Panc1 (cell line): ENCODE results near the gene KRTAP4-16. TPM values are rescaled to one million over a fixed set of nuclear protein-coding genes. Genes with fewer than 3 reads are reported as not detected.
"Not testable (repeated sequence)": the region's sequence is repeated elsewhere in the genome, so short reads cannot be mapped to it uniquely, and the experiment has no call there.

Source experiments
- ATAC-seq: fragments of 200-7000 bp; cut with Tn5 transposase; 2 replicates; pipeline ENCODE4 v1.9.1; 2020; ENCODE audit warnings: mild to moderate bottlenecking, moderate library complexity
- BruUV-seq: library from RNA; stranded (reverse); fragments of 400-500 nt; replicated peaks from 2 replicates; lab custom pipeline; 2021; lab: Mats Ljungman, UMichigan
- CTCF ChIA-PET: fragments of 300-600 bp; sonication (Branson Sonifier 250); formaldehyde crosslinking; loops from one replicate; lab custom pipeline; 2022; ENCODE audit warnings: antibody characterized with exemption; lab: Charles Lee
- POLR2A ChIA-PET: fragments of 300-600 bp; sonication (Branson Sonifier 250); formaldehyde crosslinking; loops from one replicate; lab custom pipeline; 2022; ENCODE audit warnings: antibody characterized with exemption; lab: Charles Lee
- DNase-seq: peaks from one replicate; pipeline ENCODE4 v3.0.0-alpha.2; 2010; ENCODE audit warnings: low read depth, low spot score
- H3K27ac ChIP-seq: 2 replicates; pipeline ENCODE4 v1.5.1; 2011; ENCODE audit warnings: mild to moderate bottlenecking, low read length, inconsistent platforms
- H3K27me3 ChIP-seq: fragments of 200-500 bp; sonication (Bioruptor generic); 2 replicates; pipeline ENCODE4 v1.6.0; 2014; ENCODE audit warnings: low read length, inconsistent platforms; ENCODE audit not compliant: control insufficient read depth, insufficient read depth
- H3K36me3 ChIP-seq: fragments of 200-500 bp; sonication (Bioruptor generic); 2 replicates; pipeline ENCODE4 v1.5.1; 2014; ENCODE audit warnings: inconsistent platforms, mild to moderate bottlenecking, low read length, moderate library complexity; ENCODE audit not compliant: control insufficient read depth, insufficient read depth
- H3K4me1 ChIP-seq: 2 replicates; pipeline ENCODE4 v1.5.1; 2011; ENCODE audit warnings: inconsistent platforms, mild to moderate bottlenecking, low read length, moderate library complexity; ENCODE audit not compliant: control insufficient read depth, insufficient read depth
- H3K4me3 ChIP-seq, 2 experiments: 2 replicates each; pipeline ENCODE4 v1.5.1; 2011 to 2012; ENCODE audit warnings: low read depth in 2 of 2, low read length in 2 of 2, mild to moderate bottlenecking in 2 of 2, inconsistent platforms in 1 of 2, moderate library complexity in 1 of 2
- H3K9me3 ChIP-seq: fragments of 200-500 bp; sonication (Bioruptor generic); 2 replicates; pipeline ENCODE4 v1.5.1; 2014; ENCODE audit warnings: low read depth, mild to moderate bottlenecking, inconsistent platforms, low read length, moderate library complexity; ENCODE audit not compliant: control insufficient read depth, insufficient read depth
- POLR2AphosphoS5 ChIP-seq: IDR thresholded peaks from 2 replicates; pipeline ENCODE4 v1.6.1; 2012; ENCODE audit warnings: mild to moderate bottlenecking, low read depth, low read length, moderate library complexity
- REST ChIP-seq, 2 experiments: IDR thresholded peaks; 2 replicates each; pipeline ENCODE4 v1.6.1; 2011 to 2012; ENCODE audit warnings: low read depth in 2 of 2, control low read depth in 1 of 2, low read length in 1 of 2, mild to moderate bottlenecking in 1 of 2, moderate library complexity in 1 of 2; ENCODE audit not compliant: insufficient read depth in 1 of 2
- SIN3A ChIP-seq: IDR thresholded peaks from 2 replicates; pipeline ENCODE4 v1.6.1; 2012; ENCODE audit warnings: low read depth, mild to moderate bottlenecking, low read length, moderate library complexity, borderline replicate concordance; ENCODE audit not compliant: insufficient read depth
- TCF7L2 ChIP-seq: IDR thresholded peaks from 2 replicates; pipeline ENCODE4 v1.6.1; 2011; ENCODE audit warnings: mild to moderate bottlenecking, low read depth, low read length, inconsistent platforms
- in situ Hi-C: cut with HindIII; loops from 2 replicates; pipeline ENCODE4 v1.10.0; 2016; ENCODE audit warnings: low sequenced_read_pairs, low pct_unique_long_range_greater_than_20kb
- intact Hi-C: fragments of 100-400 bp; cut with micrococcal nuclease; formaldehyde crosslinking; loops from one replicate; pipeline ENCODE4 v1.10.0; 2022; ENCODE audit not compliant: unreplicated experiment
- total RNA-seq: library from RNA; stranded (reverse); gene quantifications from one replicate; pipeline ENCODE4 v1.2.1, GENCODE V29; 2021; ENCODE audit not compliant: unreplicated experiment
- TF ChIP-seq, protein P1 (sequence below): fragments of 450-650 bp; IDR thresholded peaks from 2 replicates; pipeline ENCODE4 v1.5.1; 2017; ENCODE audit warnings: mild to moderate bottlenecking

KRTAP4-16 gene
- total RNA-seq, 1 experiment from 2014 or later = not detected

GRCh38 chr17:41150026-41150425, 48.0 kb upstream of the KRTAP4-16 start:
- Histone ChIP-seq H3K27ac (no peak overlapping the region), H3K4me3 (no peak overlapping the region), H3K27me3 (no peaks in the 10 kb centered on the region), H3K9me3 (no peaks in the 10 kb centered on the region), H3K4me1 (no peaks in the 10 kb centered on the region), H3K36me3 (no peaks in the 10 kb centered on the region)
- intact Hi-C loops = no loop called here
- TF ChIP-seq SIN3A = no peak
- no peak for TF ChIP-seq REST (IDR thresholded peaks at IDR 0.05; ENCODE audit: insufficient read depth in 1 of 2, low read depth in 2 of 2, low read length in 1 of 2)
- TF ChIP-seq, protein P1, sequence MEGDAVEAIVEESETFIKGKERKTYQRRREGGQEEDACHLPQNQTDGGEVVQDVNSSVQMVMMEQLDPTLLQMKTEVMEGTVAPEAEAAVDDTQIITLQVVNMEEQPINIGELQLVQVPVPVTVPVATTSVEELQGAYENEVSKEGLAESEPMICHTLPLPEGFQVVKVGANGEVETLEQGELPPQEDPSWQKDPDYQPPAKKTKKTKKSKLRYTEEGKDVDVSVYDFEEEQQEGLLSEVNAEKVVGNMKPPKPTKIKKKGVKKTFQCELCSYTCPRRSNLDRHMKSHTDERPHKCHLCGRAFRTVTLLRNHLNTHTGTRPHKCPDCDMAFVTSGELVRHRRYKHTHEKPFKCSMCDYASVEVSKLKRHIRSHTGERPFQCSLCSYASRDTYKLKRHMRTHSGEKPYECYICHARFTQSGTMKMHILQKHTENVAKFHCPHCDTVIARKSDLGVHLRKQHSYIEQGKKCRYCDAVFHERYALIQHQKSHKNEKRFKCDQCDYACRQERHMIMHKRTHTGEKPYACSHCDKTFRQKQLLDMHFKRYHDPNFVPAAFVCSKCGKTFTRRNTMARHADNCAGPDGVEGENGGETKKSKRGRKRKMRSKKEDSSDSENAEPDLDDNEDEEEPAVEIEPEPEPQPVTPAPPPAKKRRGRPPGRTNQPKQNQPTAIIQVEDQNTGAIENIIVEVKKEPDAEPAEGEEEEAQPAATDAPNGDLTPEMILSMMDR = no peak
- no peak for TF ChIP-seq TCF7L2
- no peak for TF ChIP-seq POLR2AphosphoS5
- in situ Hi-C loops = no loop called here
- BruUV-seq = no TSS peak
- ATAC-seq = no peak
- no peak for DNase-seq
- POLR2A ChIA-PET = no interaction called here
- CTCF ChIA-PET = no interaction called here

GRCh38 chr17:41149652-41149985, 47.6 kb upstream of the KRTAP4-16 start, which contains the start of gene KRTAP4-5:
Gene KRTAP4-5, minus strand, starts transcription at chr17:41149825. Its CDS starts 58 bp downstream, at chr17:41149767.
- H3K4me3 ChIP-seq = no peak within 1 kb of the TSS
- no peaks in the 10 kb centered on the region for H3K36me3 ChIP-seq
- no peak within 1 kb of the TSS for H3K27ac ChIP-seq
- CTCF ChIA-PET = no interaction called here
- no peak for DNase-seq
- POLR2A ChIA-PET = no interaction called here
- H3K9me3 ChIP-seq = no peaks in the 10 kb centered on the region
- ATAC-seq = no peak
- no peaks in the 10 kb centered on the region for H3K27me3 ChIP-seq
- in situ Hi-C loops (no loop called here), intact Hi-C loops (no loop called here)
- H3K4me1 ChIP-seq = no peaks in the 10 kb centered on the region
- TF ChIP-seq REST (IDR thresholded peaks at IDR 0.05; ENCODE audit: insufficient read depth in 1 of 2, low read depth in 2 of 2, low read length in 1 of 2) (0 out of 4 replicates have a peak, but pooled peaks of 1 of the 2 experiments have one; percentile 30), SIN3A (no peak)
- no TSS peak for BruUV-seq

GRCh38 chr17:41148971-41149651, 47.1 kb upstream of the KRTAP4-16 start:
- CTCF ChIA-PET = interaction anchor here (0.5 kb wide), 1 partner anchor 703 kb away, joined by 4 read pairs; no protein-coding TSS in a partner anchor
- DNase-seq, H3K27ac ChIP-seq, H3K4me1 ChIP-seq, H3K9me3 ChIP-seq, H3K4me3 ChIP-seq, intact Hi-C loops, in situ Hi-C loops, H3K27me3 ChIP-seq, H3K36me3 ChIP-seq, BruUV-seq, ATAC-seq: not testable (repeated sequence)
- POLR2A ChIA-PET = interaction anchor here (0.6 kb wide), 1 partner anchor 110 kb away, joined by 3 read pairs; no protein-coding TSS in a partner anchor
